ENCODE results near the gene CHAD. TPM values are rescaled to one million over a fixed set of nuclear protein-coding genes. Genes with fewer than 3 reads are reported as not detected.
"Not testable (repeated sequence)": the region's sequence is repeated elsewhere in the genome, so short reads cannot be mapped to it uniquely, and the experiment has no call there.

The CHAD gene
- total and polyA plus RNA-seq, 2 experiments from 2014 or later: not detected

- no peak for TF ChIP-seq EZH2phosphoT487 (IDR thresholded peaks at IDR 0.05; ENCODE audit: insufficient read depth, low read depth)
- no peak for TF ChIP-seq EZH2 (IDR thresholded peaks at IDR 0.05; ENCODE audit: insufficient read depth, poor library complexity, severe bottlenecking)
- H3K36me3 ChIP-seq (ENCODE audit: low read depth): no peaks in the 10 kb centered on the region
- in situ Hi-C loops (cut with MboI): loop anchor here (25.0 kb wide), 1 partner anchor 112 kb away; no protein-coding TSS in a partner anchor
- H2AFZ ChIP-seq: no peak overlapping the region
- H3K4me3 ChIP-seq: no peak overlapping the region
- H3K9ac ChIP-seq: no peak overlapping the region
- no peaks in the 10 kb centered on the region for H3K9me2 ChIP-seq (ENCODE audit: insufficient read depth)
- no peaks in the 10 kb centered on the region for H3K9me3 ChIP-seq (ENCODE audit: low read depth)
- no peaks in the 10 kb centered on the region for H3K27me3 ChIP-seq (replicated peaks; ENCODE audit: insufficient read depth)
- H3K27ac ChIP-seq: no peak overlapping the region
- peaks cover 18% of the 10 kb centered on the region; the same call in 1 of the 2 replicates for H3F3A ChIP-seq (ENCODE audit: insufficient read depth)
- H3K4me1 ChIP-seq (ENCODE audit: insufficient read depth): no peaks in the 10 kb centered on the region
- peaks cover 8% of the 10 kb centered on the region for H3K79me2 ChIP-seq (ENCODE audit: insufficient read depth)
- H3K4me2 ChIP-seq (ENCODE audit: unreplicated experiment): no peak overlapping the region
- no peak for DNase-seq
- WGBS, 2 experiments (ENCODE audit: low coverage in 1 of 2, low lambda C conversion rate in 2 of 2, missing lambda C conversion rate in 2 of 2): 72 to 75% methylated on average over 4 of the region's 4 CpGs
- H4K20me1 ChIP-seq (ENCODE audit: insufficient read depth): no peaks in the 10 kb centered on the region
Measured at GRCh38 chr17:50475362-50475761, 6.7 kb upstream of the CHAD start.

- 60 to 72% methylated on average over 4 to 6 of the region's 6 CpGs for WGBS, 2 experiments (ENCODE audit: low coverage in 1 of 2, low lambda C conversion rate in 2 of 2, missing lambda C conversion rate in 2 of 2)
- no peaks in the 10 kb centered on the region for H4K20me1 ChIP-seq (ENCODE audit: insufficient read depth)
- no peak overlapping the region for H2AFZ ChIP-seq
- TF ChIP-seq EZH2 (IDR thresholded peaks at IDR 0.05; ENCODE audit: insufficient read depth, poor library complexity, severe bottlenecking) (no peak), EZH2phosphoT487 (IDR thresholded peaks at IDR 0.05; ENCODE audit: insufficient read depth, low read depth) (no peak)
- no peak overlapping the region for H3K4me3 ChIP-seq
- no peaks in the 10 kb centered on the region for H3K36me3 ChIP-seq (ENCODE audit: low read depth)
- H3K27me3 ChIP-seq (replicated peaks; ENCODE audit: insufficient read depth): no peaks in the 10 kb centered on the region
- H3K9me2 ChIP-seq (ENCODE audit: insufficient read depth): no peaks in the 10 kb centered on the region
- H3F3A ChIP-seq (ENCODE audit: insufficient read depth): peaks cover 15% of the 10 kb centered on the region; the same call in 1 of the 2 replicates
- H3K9me3 ChIP-seq (ENCODE audit: low read depth): no peaks in the 10 kb centered on the region
- no peak overlapping the region for H3K27ac ChIP-seq
- in situ Hi-C loops (cut with MboI): no loop called here
- H3K4me2 ChIP-seq (ENCODE audit: unreplicated experiment): no peak overlapping the region
- H3K79me2 ChIP-seq (ENCODE audit: insufficient read depth): no peaks in the 10 kb centered on the region
- no peak overlapping the region for H3K9ac ChIP-seq
- H3K4me1 ChIP-seq (ENCODE audit: insufficient read depth): no peaks in the 10 kb centered on the region
- DNase-seq: no peak
Measured at GRCh38 chr17:50474523-50474922, 5.8 kb upstream of the CHAD start.

GRCh38 chr17:50473901-50474300 lies 5.2 kb upstream of the CHAD start:
- in situ Hi-C loops (cut with MboI): no loop called here
- no peak for DNase-seq

GRCh38 chr17:50472761-50473161 lies 4.1 kb upstream of the CHAD start:
- H3K9ac ChIP-seq; H3K4me2 ChIP-seq (ENCODE audit: unreplicated experiment); H3K27me3 ChIP-seq (replicated peaks; ENCODE audit: insufficient read depth); H3K9me2 ChIP-seq (ENCODE audit: insufficient read depth); H3K79me2 ChIP-seq (ENCODE audit: insufficient read depth); H4K20me1 ChIP-seq (ENCODE audit: insufficient read depth); in situ Hi-C loops (cut with MboI); DNase-seq; H3K36me3 ChIP-seq (ENCODE audit: low read depth); H3K27ac ChIP-seq; H3K4me3 ChIP-seq; H2AFZ ChIP-seq; H3F3A ChIP-seq (ENCODE audit: insufficient read depth); H3K9me3 ChIP-seq (ENCODE audit: low read depth); H3K4me1 ChIP-seq (ENCODE audit: insufficient read depth): not testable (repeated sequence)
- 95% methylated on average over 13 of the region's 13 CpGs for WGBS, 2 experiments (ENCODE audit: low coverage in 1 of 2, low lambda C conversion rate in 2 of 2, missing lambda C conversion rate in 2 of 2)

More at GRCh38 chr17:50473901-50474300, 5.2 kb upstream of the CHAD start:
- no peaks in the 10 kb centered on the region for H3K9me3 ChIP-seq (ENCODE audit: low read depth)
- H3K4me2 ChIP-seq (ENCODE audit: unreplicated experiment): no peak overlapping the region
- peaks cover 12% of the 10 kb centered on the region; the same call in 1 of the 2 replicates for H3F3A ChIP-seq (ENCODE audit: insufficient read depth)
- TF ChIP-seq EZH2 (IDR thresholded peaks at IDR 0.05; ENCODE audit: insufficient read depth, poor library complexity, severe bottlenecking): no peak
- TF ChIP-seq EZH2phosphoT487 (IDR thresholded peaks at IDR 0.05; ENCODE audit: insufficient read depth, low read depth): no peak
- H3K36me3 ChIP-seq (ENCODE audit: low read depth): no peaks in the 10 kb centered on the region
- WGBS, 2 experiments (ENCODE audit: low coverage in 1 of 2, low lambda C conversion rate in 2 of 2, missing lambda C conversion rate in 2 of 2): 74 to 79% methylated on average over 10 to 11 of the region's 11 CpGs
- no peaks in the 10 kb centered on the region for H3K4me1 ChIP-seq (ENCODE audit: insufficient read depth)
- no peaks in the 10 kb centered on the region; the same call in 1 of the 2 replicates for H3K27me3 ChIP-seq (replicated peaks; ENCODE audit: insufficient read depth)
- H4K20me1 ChIP-seq (ENCODE audit: insufficient read depth): no peaks in the 10 kb centered on the region
- H3K9ac ChIP-seq: no peak overlapping the region
- H3K79me2 ChIP-seq (ENCODE audit: insufficient read depth): no peaks in the 10 kb centered on the region
- H3K27ac ChIP-seq: no peak overlapping the region
- no peak overlapping the region for H3K4me3 ChIP-seq
- no peak overlapping the region for H2AFZ ChIP-seq
- H3K9me2 ChIP-seq (ENCODE audit: insufficient read depth): no peaks in the 10 kb centered on the region

GRCh38 chr17:50472286-50472685 lies 3.6 kb upstream of the CHAD start:
- Histone ChIP-seq H3K79me2 (ENCODE audit: insufficient read depth) (no peaks in the 10 kb centered on the region), H3K9ac (no peak overlapping the region), H3K4me3 (no peak overlapping the region), H3K9me2 (ENCODE audit: insufficient read depth) (no peaks in the 10 kb centered on the region), H3K9me3 (ENCODE audit: low read depth) (no peaks in the 10 kb centered on the region), H3K4me1 (ENCODE audit: insufficient read depth) (no peaks in the 10 kb centered on the region), H2AFZ (no peak overlapping the region), H4K20me1 (ENCODE audit: insufficient read depth) (no peaks in the 10 kb centered on the region), H3K27me3 (replicated peaks; ENCODE audit: insufficient read depth) (peaks cover 13% of the 10 kb centered on the region), H3F3A (ENCODE audit: insufficient read depth) (0 out of 2 replicates have a peak, but pooled peaks cover under 1% of the 10 kb centered on the region), H3K4me2 (ENCODE audit: unreplicated experiment) (no peak overlapping the region), H3K36me3 (ENCODE audit: low read depth) (no peaks in the 10 kb centered on the region), H3K27ac (no peak overlapping the region)
- in situ Hi-C loops (cut with MboI): no loop called here
- no peak for DNase-seq
- WGBS, 2 experiments (ENCODE audit: low coverage in 1 of 2, low lambda C conversion rate in 2 of 2, missing lambda C conversion rate in 2 of 2): 93 to 97% methylated on average over 10 of the region's 10 CpGs
- TF ChIP-seq EZH2phosphoT487 (IDR thresholded peaks at IDR 0.05; ENCODE audit: insufficient read depth, low read depth) (no peak), EZH2 (IDR thresholded peaks at IDR 0.05; ENCODE audit: insufficient read depth, poor library complexity, severe bottlenecking) (no peak)
